Measurements from ENCODE around the gene OR51T1. TPM values are rescaled to one million over a fixed set of nuclear protein-coding genes. Genes with fewer than 3 reads are reported as not detected.
"Not testable (repeated sequence)": the region's sequence is repeated elsewhere in the genome, so short reads cannot be mapped to it uniquely, and the experiment has no call there.

The OR51T1 gene, protein sequence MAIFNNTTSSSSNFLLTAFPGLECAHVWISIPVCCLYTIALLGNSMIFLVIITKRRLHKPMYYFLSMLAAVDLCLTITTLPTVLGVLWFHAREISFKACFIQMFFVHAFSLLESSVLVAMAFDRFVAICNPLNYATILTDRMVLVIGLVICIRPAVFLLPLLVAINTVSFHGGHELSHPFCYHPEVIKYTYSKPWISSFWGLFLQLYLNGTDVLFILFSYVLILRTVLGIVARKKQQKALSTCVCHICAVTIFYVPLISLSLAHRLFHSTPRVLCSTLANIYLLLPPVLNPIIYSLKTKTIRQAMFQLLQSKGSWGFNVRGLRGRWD
- total RNA-seq: not detected

DNA sequence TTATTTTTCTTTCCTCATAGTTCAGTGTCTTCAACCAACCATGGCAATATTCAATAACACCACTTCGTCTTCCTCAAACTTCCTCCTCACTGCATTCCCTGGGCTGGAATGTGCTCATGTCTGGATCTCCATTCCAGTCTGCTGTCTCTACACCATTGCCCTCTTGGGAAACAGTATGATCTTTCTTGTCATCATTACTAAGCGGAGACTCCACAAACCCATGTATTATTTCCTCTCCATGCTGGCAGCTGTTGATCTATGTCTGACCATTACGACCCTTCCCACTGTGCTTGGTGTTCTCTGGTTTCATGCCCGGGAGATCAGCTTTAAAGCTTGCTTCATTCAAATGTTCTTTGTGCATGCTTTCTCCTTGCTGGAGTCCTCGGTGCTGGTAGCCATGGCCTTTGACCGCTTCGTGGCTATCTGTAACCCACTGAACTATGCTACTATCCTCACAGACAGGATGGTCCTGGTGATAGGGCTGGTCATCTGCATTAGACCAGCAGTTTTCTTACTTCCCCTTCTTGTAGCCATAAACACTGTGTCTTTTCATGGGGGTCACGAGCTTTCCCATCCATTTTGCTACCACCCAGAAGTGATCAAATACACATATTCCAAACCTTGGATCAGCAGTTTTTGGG is at the start of gene OR51T1:
TSS of gene OR51T1 (plus strand) at position 41 of the 641 bp plus-strand sequence. CDS start at position 41, 0 bp downstream.
- intact Hi-C loops (cut with DNase I): no loop called here
- no peak within 1 kb of the TSS for H3K27ac ChIP-seq (replicated peaks in 1 of 4)
- no peak for TF ChIP-seq EP300 (IDR thresholded peaks at IDR 0.05)
- TF ChIP-seq POLR2AphosphoS5 (IDR thresholded peaks at IDR 0.05): no peak
- TF ChIP-seq POLR2A (IDR thresholded peaks at IDR 0.05; ENCODE audit: low read depth): no peak
- TF ChIP-seq, protein P1, sequence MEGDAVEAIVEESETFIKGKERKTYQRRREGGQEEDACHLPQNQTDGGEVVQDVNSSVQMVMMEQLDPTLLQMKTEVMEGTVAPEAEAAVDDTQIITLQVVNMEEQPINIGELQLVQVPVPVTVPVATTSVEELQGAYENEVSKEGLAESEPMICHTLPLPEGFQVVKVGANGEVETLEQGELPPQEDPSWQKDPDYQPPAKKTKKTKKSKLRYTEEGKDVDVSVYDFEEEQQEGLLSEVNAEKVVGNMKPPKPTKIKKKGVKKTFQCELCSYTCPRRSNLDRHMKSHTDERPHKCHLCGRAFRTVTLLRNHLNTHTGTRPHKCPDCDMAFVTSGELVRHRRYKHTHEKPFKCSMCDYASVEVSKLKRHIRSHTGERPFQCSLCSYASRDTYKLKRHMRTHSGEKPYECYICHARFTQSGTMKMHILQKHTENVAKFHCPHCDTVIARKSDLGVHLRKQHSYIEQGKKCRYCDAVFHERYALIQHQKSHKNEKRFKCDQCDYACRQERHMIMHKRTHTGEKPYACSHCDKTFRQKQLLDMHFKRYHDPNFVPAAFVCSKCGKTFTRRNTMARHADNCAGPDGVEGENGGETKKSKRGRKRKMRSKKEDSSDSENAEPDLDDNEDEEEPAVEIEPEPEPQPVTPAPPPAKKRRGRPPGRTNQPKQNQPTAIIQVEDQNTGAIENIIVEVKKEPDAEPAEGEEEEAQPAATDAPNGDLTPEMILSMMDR (IDR thresholded peaks at IDR 0.05): no peak

DNA sequence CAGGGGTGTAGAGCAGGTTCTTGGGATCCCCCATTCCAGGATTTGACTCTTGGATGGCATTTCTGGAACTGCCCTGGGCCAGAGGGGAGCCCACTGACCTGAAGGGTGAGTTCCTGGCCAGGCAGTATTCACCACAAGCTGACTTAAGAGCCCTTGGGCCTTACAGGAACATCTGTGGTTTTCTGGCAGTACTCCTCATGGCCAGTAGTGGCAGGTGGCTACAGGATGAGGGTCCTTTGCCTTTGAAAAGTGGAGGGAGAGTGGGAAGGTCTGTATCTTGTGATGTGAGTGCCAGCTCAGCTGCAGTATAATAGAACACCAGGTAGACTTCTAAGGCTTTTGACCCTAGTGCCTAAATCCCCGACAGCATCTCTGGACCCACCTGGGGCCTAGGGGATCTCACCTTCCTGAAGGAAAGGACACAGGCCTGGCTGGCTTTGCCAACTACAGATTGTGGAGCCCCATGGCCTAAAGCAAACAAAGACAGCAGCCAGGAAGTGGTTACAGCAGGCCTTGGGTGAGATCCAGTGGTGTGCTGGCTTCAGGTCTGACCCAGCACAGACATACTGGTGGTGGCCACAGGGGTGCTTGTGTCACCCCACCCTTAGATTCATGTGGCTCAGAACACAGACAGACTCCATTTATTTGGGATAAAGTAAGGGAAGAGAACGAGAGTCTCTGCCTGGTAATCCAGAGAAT is 41.7 kb upstream of the OR51T1 start:
- H3K36me3 ChIP-seq: no peaks in the 10 kb centered on the region
- H3K4me1 ChIP-seq: no peaks in the 10 kb centered on the region
- H3K4me3 ChIP-seq: no peak overlapping the region
- H3K9me3 ChIP-seq: no peaks in the 10 kb centered on the region
- no peak overlapping the region for H3K27ac ChIP-seq (replicated peaks in 1 of 4)
- 94% methylated on average over 2 of the region's 2 CpGs for WGBS
- H3K27me3 ChIP-seq: no peaks in the 10 kb centered on the region
- TF ChIP-seq POLR2A (IDR thresholded peaks at IDR 0.05; ENCODE audit: low read depth): no peak
- no peak for TF ChIP-seq POLR2AphosphoS5 (IDR thresholded peaks at IDR 0.05)
- DNase-seq (ENCODE audit: extremely low spot score): no peak
- intact Hi-C loops (cut with DNase I): no loop called here

More for the DNA sequence above, at the start of gene OR51T1:
- no peak within 1 kb of the TSS for H3K4me3 ChIP-seq
- H3K9me3 ChIP-seq: no peaks in the 10 kb centered on the region
- DNase-seq (ENCODE audit: extremely low spot score): no peak
- H3K4me1 ChIP-seq: no peaks in the 10 kb centered on the region
- H3K36me3 ChIP-seq: no peaks in the 10 kb centered on the region
- H3K27me3 ChIP-seq: no peaks in the 10 kb centered on the region
- WGBS: 69% methylated on average over 8 of the region's 8 CpGs

DNA sequence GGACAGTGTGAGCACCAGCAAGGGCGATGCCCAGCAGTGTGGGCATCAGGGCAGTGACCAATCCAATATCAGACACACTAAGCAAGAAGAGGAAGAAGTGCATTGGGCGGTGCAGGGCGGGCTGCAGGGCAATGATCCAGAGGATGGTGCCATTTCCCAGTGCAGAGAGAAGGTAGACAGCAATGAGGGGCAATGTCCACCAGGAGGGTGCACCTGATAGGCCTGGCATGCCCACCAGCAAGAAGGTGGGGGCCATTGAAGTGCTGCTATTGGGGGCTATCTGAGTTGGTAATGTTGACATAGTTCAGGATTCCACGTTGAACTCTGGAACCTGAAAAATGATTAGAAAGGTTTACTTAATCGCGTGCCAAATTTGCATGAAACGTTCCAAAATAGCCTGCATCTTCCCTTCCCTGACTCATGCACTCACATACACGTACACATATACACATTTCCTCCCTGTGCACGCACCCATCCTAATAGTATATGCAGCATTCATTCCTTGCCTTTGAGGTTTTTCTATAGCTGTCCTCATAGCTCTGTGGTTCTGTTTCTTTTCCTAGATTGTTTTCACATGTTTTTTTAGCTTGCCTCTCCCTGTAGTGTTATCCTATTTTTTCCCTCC is 32.7 kb upstream of the OR51T1 start, which contains the start of gene OR51S1:
TSS of gene OR51S1 (minus strand) at position 301 of the 625 bp plus-strand sequence. CDS start at position 301, 0 bp downstream.
- H3K4me1 ChIP-seq: peaks cover 0 to 6% (median 2%) of the 10 kb centered on the region in 4 donors
- H3K27ac ChIP-seq (replicated peaks in 1 of 4): no peak within 1 kb of the TSS
- no peaks in the 10 kb centered on the region for H3K9me3 ChIP-seq
- intact Hi-C loops (cut with DNase I): no loop called here
- no peak within 1 kb of the TSS for H3K4me3 ChIP-seq
- WGBS: 74% methylated on average over 9 of the region's 9 CpGs
- H3K36me3 ChIP-seq: no peaks in the 10 kb centered on the region
- TF ChIP-seq POLR2AphosphoS5 (IDR thresholded peaks at IDR 0.05): no peak
- TF ChIP-seq, protein P1 (IDR thresholded peaks at IDR 0.05): no peak
- no peak for TF ChIP-seq EP300 (IDR thresholded peaks at IDR 0.05)
- no peak for TF ChIP-seq POLR2A (IDR thresholded peaks at IDR 0.05; ENCODE audit: low read depth)
- no peak for DNase-seq (ENCODE audit: extremely low spot score)
- H3K27me3 ChIP-seq: no peaks in the 10 kb centered on the region

DNA sequence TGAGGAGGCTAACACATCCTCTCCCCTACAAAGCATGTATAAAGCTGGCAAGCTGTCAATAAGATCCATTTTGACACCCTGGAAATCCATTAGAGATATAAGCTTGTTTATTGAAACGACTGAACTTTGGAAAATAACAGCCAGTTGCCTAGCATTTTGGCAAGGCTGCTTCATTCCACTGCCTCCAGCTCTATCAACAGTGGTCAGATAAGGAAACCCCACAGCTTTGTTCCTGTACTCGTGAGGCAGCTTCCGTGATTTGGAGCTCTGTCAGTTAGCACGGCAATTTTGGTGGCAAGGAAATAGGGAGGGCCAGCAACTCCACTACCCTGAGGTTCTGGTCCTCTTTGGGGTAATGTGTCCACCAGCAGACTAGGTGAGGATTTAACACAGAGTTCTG is 30.7 kb upstream of the OR51T1 start:
- peaks cover 0 to 6% (median 2%) of the 10 kb centered on the region in 4 donors for H3K4me1 ChIP-seq
- H3K36me3 ChIP-seq: no peaks in the 10 kb centered on the region
- DNase-seq (ENCODE audit: extremely low spot score): no peak
- H3K27ac ChIP-seq (replicated peaks in 1 of 4): no peak overlapping the region
- no peaks in the 10 kb centered on the region for H3K9me3 ChIP-seq
- WGBS: 10% methylated on average over 4 of the region's 4 CpGs
- intact Hi-C loops (cut with DNase I): no loop called here
- H3K27me3 ChIP-seq: no peaks in the 10 kb centered on the region
- no peak for TF ChIP-seq POLR2AphosphoS5 (IDR thresholded peaks at IDR 0.05)
- TF ChIP-seq EP300 (IDR thresholded peaks at IDR 0.05): no peak
- TF ChIP-seq, protein P1 (IDR thresholded peaks at IDR 0.05): no peak
- TF ChIP-seq POLR2A (IDR thresholded peaks at IDR 0.05; ENCODE audit: low read depth): no peak
- H3K4me3 ChIP-seq: no peak overlapping the region

DNA sequence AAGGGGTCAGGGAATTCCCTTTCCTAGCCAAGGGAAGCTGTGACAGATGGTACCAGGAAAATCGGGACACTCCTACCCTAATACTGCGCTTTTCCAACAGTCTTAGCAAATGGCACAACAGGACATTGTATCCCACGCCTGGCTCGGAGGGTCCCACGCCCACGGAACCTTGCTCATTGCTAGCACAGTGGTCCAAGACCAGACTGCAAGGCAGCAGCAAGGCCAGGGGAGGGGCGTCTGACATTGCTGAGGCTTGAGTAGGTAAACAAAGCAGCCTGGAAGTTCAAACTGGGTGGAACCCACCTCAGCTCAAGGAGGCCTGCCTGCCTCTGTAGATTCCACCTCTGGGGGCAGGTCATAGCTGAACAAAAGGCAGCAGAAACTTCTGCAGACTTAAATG is 27.4 kb upstream of the OR51T1 start:
- intact Hi-C loops (cut with DNase I); H3K4me1 ChIP-seq; H3K9me3 ChIP-seq; H3K27me3 ChIP-seq; H3K27ac ChIP-seq (replicated peaks in 1 of 4); H3K4me3 ChIP-seq; H3K36me3 ChIP-seq; DNase-seq (ENCODE audit: extremely low spot score): not testable (repeated sequence)
- WGBS: 83% methylated on average over 7 of the region's 7 CpGs
